HG03457 (cell line): ENCODE results near the gene AKAP13.

Source experiments
- ATAC-seq: cut with Tn5 transposase; IDR thresholded peaks from one replicate; pipeline ENCODE4 v1.9.1; 2021; ENCODE audit warnings: moderate number of reproducible peaks; ENCODE audit not compliant: unreplicated experiment

The AKAP13 gene

DNA sequence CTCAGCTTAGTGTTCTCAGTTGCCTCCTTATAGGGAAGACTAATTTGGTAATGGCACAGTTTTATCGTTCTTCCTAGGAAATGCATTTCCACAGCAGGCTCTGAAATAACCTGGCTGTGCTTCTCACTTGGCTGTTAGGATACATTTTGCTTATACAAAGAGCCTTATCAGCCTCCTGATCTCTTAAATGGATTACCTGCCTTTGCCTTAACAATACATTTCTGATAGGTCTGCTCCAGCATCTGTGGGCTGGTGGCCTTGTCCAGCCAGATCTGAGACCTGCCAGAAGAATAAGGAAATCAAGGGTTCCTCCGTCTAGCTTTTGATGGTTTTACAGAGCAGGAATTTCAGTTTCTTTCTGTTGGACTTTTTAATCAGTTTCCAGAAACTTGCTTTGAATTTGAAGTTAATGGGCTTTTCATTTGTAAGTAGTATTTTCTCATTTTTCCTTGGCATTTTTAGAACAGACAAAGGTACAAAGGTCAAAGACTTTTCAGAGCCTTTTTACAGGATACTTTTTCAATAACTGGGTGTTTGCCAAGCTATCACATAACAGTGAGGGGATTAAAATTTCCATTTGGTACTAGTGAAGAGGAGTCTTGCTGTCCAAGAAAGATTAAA, 116.3 kb downstream of the AKAP13 start:
- ATAC-seq: no peak

DNA sequence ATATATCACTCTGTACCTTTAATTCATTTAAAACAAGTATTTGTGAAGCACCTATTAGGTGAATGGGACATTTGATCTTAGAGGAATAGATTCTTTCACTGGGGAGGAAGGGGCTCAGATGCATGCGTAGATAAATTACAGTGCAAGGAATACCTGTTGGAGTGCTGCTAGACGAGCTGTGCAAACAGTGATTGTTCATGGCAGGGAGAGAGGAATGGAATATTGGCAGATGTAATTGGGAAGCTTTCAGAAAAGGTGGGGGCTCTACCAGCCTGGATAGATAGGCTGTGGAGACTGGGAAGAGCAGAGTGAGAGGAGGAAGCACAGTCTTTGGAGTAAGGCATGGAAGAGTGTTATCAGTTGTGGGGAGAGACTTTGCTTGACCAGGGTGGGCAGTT, 116.8 kb downstream of the AKAP13 start:
- ATAC-seq: no peak

DNA sequence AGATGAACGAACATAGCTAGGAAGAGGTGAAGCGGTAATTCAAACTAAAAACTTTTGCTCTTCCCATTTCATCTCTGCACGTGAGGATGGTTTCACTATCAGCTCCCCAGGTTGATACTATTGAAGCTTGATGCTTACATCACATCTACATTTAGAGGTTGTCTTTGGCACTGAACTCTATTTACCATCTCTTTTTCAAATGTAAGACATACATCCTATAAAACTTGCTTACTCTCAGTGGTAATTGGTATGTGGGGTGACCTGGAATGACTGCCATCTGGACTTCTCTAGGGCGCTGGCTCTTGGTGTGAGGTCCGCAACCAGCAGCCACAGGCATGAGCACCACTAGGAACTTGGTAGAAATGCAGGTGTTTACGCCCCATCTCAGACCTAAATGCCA, 118.1 kb downstream of the AKAP13 start:
- ATAC-seq: no peak

DNA sequence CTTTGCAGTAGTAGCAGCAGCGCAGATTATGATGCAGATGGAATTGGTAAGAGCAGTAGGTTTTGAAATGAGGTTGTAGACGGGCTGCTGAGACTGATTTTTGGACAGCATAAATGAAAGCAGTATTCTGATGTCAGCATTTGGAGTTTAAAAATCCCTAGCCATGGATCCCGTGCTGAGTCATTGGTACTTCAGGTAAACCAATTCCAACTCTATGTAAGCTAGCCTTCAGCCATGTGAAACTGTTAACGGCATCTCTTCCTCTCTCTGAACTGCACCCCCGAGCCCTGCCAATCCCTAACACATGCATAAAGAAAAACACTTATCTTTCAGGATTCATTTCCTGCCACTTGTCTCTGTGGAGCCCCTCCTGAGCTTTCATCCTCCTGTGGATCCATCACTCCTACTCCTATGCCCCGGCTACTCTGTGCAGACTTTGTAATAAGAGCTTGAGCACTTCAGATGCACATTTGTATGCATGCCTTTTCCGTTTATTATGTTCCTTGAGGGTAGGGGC, 119.0 kb downstream of the AKAP13 start:
- no peak for ATAC-seq

DNA sequence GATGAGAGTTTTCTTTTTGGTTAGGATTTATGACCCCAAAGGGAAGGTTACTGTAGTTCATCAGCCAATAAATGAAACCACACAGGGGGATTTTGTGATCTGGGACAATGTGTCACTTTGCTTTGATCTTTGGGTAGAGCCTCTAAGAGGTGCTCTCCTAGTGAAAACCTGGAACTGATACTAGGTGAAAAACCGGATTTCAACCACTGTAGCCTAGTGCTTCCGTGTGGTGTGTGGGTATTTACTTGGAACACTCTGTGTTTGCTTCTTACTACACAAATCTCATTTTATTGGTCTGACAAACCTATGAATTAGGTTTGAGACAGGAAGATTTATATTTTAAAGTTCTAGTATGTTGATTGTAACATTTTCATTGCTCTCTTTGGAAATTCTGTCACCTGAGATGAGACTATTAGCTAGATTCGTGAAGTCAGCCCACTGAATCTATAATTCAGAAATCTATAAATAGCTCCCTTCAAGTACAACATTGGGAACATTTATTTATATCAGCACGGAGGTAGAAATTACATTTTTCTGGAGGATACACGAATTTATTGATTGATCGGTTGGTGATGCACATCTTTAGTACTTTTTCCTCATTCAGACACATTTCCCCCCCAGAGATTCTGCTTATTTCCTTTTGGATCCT, 119.8 kb downstream of the AKAP13 start:
- peak; percentile 75 for ATAC-seq

DNA sequence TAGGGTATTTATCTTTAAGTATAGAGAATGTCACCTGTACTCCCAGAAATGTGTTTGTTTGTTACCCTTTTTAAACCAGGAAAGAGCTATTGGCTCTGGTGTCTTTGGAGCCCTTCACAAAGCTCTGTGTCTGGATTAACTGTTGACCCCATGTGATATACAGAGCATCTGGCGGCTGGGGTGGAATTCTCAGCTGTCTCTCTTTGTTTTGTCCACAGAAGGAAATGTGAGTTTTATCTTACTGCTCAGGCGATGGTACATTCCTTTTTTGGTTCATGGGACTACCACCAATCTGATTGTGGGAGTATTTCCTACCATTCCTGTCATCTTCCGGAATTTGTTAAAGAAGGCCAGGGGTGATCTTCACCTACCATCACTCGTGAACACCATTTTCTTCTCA, 120.3 kb downstream of the AKAP13 start:
- ATAC-seq: no peak

DNA sequence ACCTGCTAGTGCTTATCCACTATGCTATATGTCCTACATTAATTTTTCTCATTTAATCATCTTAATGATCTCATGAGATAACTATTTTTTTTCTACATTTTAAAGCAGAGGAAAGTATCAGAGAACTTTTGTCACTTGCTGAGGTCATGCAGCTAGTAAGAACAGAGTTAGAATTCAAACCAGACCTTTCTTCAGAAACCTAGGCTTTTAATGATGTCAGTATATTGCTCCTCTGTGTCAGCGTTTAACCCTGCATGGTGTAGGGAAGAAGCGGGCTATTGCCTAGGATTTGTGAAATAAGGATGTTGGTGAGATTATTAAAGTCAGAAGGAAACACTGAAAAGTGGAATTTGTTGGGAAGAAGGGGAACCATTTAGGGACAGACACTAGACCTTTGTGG, 121.2 kb downstream of the AKAP13 start:
- ATAC-seq: no peak

DNA sequence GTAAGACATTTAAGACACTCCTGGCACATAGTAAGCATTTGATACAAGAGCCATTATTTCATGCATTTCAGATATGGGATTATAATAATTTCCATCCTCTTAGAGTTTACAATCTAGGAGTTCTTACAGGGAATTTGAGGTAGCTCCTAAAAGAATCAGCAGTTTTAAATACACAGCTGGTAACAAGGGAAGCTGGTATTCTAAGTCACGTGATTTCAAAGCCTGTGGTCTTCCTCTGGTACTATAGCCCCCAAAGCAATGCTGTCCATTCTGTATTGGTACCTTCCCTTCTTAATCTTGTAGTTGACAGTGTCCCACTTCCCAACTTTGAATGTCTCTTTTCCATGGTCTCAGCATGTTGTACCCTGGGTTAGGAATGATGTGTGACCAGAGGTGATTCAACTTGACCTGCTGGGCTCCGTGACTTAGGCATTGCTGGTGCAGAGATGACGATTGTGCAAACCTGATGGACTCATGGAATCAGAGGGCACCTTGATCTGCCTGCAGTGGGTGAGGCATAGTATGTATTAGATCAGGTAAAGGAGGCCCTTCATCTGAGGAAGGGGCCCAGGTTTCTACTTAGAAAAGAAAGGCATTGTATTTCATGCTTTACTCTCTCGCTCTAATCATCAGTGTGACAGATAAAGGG, 122.9 kb downstream of the AKAP13 start:
- no peak for ATAC-seq

DNA sequence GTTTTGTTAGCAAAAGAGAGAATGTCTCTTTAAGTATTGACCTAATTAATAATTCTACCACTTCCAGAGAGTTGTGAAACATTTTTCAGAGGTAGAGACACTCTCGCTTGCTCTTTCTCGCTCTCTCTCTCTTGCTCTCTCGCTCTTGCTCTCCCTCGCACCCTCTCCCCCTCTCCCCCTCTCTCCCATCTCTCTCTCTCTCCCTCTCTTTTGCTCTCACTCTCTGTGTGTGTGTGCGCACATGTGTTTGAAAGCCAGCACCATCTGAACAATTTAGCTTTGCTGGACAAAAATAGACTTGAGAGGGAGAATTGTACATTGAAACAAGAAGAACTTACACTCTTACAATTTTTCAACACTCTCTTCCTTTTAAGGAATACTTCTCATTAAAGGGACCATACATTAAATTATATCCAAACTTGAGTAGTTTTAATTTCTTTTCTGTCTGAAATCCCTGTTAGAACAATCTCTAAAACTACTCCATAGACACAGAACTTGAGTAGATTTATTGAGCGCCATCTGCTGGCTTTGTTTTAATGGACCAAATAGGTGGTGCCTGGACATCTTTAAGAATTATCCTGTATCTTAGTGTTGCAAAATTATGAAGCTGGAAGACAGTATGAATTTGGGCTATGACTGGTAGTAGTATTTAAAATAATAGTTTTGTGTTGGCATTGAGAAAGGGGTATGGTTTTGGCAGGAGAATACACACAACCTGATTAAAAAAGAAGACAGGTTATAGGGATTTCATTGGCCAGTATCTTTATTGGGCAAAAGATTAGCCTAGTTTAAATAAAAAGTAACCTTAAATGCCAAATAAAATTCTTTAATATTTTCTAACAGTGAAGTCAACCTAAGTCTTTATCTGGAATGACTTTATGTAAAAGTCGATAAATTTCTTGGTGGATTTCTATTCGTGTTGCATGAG, 124.6 kb downstream of the AKAP13 start:
- no peak for ATAC-seq

DNA sequence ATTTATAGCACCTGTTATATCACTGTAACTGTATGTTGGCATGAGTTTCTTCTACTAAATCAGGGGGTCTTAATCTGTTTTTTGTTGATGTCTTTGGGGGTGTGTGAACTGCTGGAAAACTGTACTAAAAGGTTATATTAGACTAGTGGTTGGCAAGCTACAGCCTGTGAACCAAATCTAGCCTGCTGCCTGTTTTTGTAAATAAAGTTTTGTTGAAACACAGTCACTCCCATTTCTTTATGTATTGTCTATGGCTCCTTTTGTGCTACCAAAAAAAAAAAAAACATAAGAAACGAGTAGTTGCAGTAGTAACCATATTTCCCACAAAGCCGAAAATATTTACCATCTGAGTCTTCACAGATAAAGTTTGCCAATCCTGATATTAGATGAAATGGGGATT, 126.7 kb downstream of the AKAP13 start:
- no peak for ATAC-seq

DNA sequence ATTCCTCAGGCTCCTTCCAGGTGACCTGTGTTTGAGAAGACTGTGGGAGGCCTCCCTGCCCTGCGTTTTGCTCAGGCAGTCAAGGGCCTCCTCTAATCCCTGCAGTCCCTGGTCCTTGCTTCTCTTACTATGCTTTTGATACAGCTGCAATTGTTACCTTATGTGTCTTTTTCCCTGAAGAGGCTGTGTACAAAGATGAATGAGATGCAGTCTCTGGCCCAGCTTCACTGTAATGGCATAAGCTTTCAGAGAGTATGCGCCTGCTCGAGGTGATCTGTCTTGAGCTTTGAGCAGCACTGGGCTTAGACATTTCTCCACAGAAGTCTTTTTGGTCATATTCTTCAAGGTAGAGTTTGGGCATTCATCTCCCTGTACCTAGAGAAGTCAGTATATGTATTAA, 129.6 kb downstream of the AKAP13 start:
- ATAC-seq: no peak

DNA sequence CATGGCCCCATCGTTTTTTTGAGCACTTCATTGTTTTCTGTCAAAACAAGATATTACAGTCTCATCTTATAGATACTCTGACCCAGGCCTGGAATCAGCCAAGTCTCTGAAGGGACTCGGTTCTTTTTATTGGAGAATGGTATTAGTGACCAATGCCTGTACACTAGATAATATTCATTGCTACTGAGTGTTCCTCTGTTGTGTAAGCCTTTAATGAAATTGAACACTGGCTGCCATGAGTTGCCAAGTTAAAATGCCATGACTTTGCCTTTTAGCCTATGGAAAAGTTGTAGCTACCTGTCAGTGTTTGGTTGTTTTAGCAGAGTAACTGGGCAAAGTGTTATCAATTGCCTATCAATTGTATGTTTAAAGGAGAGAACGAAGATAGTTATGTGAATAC, 134.0 kb downstream of the AKAP13 start:
- no peak for ATAC-seq

DNA sequence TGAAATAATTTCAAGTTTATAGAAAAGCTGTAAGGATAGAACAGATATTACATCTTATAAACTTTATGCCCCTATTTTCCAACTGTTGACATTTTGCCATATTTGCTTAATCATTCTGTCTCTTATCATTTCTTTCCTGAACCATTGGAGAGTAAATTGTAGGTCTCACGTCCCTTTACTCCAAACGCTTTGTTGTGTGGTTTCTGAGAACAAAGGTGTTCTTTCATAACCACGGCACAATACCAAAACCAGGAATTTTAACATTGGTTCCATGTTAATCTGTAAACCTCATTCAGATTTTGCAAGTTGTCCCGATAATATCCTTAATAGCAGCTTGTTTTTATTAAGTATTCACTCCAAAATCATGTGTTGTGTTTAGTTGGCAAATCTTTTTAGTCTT, 134.8 kb downstream of the AKAP13 start:
- ATAC-seq: no peak

DNA sequence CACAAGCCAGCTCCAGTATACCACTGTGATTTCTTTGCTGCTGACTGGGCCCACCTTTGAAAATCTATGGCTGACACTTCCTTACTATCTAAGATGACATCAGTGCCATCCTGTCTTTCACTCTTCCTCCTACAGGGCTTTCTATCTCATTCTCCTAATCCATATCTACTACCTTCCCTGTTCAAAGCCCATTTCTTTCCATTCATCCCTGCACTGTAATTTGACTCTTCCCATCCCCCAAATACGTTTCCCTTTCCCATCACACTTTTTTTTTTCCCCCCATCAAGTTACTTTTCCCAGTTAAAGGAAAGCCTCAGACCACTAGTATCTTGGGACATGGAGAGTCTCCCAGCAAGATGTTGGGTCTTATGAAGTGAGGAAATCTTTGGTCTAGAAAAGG, 136.7 kb downstream of the AKAP13 start:
- no peak for ATAC-seq

DNA sequence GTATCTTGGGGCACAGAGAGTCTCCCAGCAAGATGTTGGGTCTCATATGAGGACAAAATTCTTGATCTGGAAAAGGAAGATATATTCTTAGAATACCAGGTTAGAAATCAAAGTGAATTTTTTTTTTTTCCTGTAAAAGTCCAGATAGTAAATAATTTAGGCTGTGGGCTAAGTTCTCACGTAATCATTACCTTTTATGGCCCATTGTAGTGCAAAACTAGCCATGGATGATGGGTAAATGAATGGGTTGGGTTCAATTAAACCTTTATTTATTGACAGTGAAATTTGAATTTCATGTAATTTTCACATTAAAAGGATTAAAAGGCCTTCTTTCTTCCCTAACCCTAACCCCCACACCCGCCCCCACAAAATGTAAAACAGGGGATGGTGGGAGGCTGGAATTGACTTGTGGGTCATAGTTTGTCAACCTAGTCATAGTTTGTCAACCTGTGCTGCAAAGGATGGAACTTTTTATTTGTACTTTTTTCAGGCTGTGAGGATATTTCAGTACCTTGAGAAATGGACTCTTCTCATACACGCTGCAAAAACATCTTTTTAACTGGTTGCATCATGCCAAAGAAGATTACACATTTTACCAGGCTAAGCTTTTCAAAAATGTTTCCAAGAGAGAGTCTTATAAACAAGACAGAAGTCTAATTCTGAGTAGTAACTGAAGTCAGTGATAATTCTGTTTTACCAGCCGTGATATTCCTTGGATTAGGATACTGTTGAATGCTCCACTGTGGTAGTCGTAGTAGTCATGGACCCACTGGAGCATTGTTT, 138.8 kb downstream of the AKAP13 start:
- ATAC-seq: no peak

DNA sequence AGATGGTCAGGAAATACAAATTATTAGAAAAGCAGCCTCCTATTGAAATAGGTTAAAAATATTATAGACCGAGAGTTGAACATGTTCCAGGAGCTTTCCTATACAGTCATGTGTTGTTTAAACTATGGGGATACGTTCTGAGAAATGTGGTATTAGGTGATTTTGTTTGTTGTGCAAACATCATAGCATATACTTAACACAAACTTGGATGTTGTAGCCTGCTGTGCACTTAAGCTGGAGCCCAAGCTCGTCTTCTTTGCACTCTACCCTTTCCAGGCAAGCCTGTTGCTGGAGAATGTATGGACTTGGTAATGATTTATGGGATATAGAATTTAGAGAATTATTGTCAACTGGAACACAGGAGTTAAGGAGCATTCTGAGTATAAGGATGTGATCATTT, 140.2 kb downstream of the AKAP13 start:
- no peak for ATAC-seq

DNA sequence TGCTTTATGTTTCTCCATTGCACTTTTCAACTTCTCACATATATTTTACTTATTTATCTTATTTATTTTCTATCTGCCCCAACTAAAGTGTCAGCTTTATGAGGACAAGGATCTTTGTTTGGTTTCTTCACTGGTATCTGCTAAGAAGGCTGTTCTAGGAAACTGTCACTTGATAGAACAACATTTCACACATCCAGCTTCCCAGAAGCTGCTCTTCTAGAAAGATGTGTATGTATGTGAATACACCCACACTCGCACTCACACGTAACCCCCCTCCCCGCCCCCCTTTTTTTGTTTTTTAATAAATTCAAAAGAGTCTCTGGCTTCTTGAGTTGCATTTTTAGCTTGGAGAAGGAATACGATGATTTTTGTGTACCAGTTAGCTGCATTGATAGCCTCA, 143.1 kb downstream of the AKAP13 start:
- ATAC-seq: no peak

DNA sequence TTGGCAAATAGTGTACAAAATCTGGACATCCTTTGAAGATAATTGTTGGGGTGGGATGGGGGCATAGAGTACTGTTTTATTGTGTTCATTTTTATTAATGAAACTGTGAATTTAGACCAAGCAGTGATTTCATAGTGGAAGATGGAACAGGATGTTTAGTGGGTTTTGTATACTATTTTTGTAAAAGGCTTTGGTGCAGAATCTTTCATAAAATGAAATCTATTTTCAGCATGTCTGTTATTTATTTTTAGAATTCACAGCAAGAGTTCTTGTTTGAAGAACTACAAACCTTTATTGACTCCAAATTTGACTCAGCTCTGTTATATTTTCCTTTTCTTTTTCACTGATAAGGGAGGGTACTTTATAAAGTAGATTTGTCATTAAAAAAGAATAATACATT, 145.4 kb downstream of the AKAP13 start:
- no peak for ATAC-seq

DNA sequence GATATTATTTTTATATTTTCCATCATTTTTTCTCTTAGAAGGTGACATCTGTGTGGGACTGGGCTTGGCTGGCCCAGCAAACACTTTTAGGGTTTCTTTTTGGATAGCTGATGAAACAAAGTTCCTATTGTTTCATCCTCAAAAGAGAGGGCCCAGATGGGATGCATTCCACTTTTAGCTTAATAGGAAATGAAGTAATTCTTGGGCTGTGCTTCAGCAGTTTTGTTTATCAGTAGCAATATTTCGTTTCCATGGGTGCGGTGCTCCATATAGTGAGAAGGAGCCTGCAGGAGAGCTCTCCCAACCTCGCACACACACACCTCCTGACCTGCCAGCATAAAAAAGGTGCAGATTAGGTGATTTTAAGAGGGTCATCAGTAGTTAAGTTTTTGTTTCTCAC, 147.5 kb downstream of the AKAP13 start:
- ATAC-seq: no peak

DNA sequence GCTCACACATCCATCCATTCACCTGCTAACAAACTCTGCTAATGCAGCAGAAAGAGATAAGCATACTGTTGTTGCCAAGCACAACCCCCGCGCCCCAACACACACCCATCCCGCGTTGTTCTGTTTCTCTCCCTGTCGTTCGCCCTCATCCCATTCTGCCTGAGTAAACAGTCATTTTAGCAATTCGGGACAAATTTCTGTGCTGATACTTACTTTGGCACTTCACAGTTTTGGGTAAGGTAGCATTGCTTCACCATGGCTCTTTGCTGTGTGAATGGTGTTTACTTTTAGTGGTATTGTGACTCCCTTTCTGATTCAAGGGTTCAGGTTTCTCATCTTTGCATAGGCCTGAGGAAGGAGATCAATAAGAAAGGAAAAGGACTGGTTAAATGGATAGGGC, 149.7 kb downstream of the AKAP13 start:
- no peak for ATAC-seq

DNA sequence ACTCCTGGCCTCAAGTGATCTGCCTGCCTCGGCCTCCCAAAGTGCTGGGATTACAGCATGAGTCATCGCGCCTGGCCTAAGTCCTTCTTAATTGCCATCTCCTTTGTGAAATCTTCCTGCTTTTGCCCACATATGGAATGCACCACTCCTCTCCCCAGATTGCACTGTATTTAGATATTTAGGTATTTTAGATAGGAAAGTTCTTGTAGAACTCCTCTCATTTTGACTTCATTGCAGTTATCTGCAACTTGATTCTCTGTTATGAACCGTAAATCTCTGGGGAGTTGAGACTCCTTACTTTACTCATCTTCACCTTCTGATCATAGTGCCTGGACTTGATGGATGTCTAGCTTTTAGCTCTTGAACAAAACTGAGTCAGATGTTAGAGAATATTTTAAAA, 150.7 kb downstream of the AKAP13 start:
- ATAC-seq: no peak
